ENCODE measurements around the gene LNPK.

- TF ChIP-seq POLR2A (IDR thresholded peaks at IDR 0.05) (no peak), CTCF (IDR thresholded peaks at IDR 0.05) (no peak)
Observed at GRCh38 chr2:176024083-176024482, 22.0 kb upstream of the LNPK start.

All from ovary (tissue), 3 donors.